GM21723 (cell line): ENCODE measurements around the gene MUSTN1.

Source experiments
- ATAC-seq: cut with Tn5 transposase; IDR thresholded peaks from one replicate; pipeline ENCODE4 v1.9.1; 2021; ENCODE audit warnings: mild to moderate bottlenecking, moderate library complexity; ENCODE audit not compliant: unreplicated experiment

Gene MUSTN1

GRCh38 chr3:52809662-52810377, 25.0 kb downstream of the MUSTN1 start:
- ATAC-seq: no peak

GRCh38 chr3:52809149-52809548, 25.7 kb downstream of the MUSTN1 start:
- ATAC-seq: no peak

GRCh38 chr3:52805270-52806039, 29.4 kb downstream of the MUSTN1 start:
- ATAC-seq: no peak

GRCh38 chr3:52801839-52802238, 33.0 kb downstream of the MUSTN1 start:
- ATAC-seq: no peak

- ATAC-seq: no peak
Observed at GRCh38 chr3:52800079-52800478, 34.7 kb downstream of the MUSTN1 start.

DNA sequence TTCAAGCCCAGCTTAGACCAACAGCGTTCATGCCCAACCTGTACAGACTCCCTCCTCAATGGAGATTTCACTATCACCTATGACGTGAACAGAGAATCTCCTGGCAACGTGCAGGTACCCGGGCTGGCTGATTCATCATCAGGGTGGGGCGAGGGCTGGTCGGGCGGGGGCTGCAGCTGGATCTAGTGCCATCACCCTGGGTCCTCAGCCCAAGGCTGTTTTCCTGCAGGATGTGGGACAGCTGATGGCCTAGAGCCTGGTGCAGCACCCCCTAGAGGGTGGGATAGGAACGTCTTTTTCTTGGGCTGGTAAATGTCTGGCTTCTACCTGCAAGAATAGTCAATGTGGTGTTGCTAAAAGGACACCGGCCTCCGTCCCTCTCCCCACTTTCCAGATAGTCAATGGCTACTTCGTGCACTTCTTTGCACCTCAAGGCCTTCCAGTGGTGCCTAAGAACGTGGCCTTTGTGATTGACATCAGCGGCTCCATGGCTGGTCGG, 35.8 kb downstream of the MUSTN1 start:
- no peak for ATAC-seq

DNA sequence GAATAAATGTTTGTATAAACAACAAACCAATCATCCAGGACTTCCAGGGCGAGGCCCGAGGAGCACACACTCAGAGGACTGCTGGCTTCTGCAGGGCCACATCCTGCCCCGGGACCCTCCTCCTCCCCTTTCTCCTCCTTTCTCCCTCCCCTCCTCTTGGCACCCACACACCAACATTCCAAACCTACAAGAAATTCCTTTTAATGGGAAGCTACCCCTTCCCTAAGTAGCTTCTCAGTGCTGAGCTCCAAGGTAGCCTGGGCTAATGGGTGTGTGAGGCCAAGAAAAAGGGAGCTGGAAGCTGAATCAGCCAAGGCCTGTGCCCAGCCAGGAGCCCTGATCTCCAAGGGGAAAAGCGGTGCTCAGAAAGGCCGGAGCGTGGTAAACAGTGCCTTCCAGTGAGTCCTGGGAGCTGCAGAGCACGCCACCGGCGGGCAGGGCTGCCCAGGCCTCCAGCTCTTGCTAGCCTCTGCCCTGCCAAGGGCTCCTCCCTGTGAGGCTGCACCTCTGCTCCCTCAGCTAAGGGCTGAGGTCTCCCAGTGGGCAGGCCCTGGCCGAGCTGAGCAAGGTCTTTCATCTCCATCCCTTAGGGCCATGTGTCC, 36.3 kb downstream of the MUSTN1 start:
- ATAC-seq: no peak

DNA sequence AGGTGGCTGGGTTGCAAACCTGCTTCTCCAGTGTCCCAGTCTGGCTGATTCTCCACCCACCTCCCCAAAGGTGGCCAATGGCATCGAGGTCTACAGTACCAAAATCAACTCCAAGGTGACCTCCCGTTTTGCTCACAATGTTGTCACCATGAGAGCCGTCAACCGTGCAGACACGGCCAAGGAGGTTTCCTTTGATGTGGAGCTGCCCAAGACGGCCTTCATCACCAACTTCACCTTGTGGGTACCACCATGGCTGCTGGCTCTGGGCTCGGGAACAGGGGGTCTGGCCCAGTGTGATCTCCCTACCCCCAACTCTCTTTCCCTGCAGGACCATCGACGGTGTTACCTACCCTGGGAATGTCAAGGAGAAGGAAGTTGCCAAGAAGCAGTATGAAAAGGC, 38.4 kb downstream of the MUSTN1 start:
- ATAC-seq: no peak

DNA sequence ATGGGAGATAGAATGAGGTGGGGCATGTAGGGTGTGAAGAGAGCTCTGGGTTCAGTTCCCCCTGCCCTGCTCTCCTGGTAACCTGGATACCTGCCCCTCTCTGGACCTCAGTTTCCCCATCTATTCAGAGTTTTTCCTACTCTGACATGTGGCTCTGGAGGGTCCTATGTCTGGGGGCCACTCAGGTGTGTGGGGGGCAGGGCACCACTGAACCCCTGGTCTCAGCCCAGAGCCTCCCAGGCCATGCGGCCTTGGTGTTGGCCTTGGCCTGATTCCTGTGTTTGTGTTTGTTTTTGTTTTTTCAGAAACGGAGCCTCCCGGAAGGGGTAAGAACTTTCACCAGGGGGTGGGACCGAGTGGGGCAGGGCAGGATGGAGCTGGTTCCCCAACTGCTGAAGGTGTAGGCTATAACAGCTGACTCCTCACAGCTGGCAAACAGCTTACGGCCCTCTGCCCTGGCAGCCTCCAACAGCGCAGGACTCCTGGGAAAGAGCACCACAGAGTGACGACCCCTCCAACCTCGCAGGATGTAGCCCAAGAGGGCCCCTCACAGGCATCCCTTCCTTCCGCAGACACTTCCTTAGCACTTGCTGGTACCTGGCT, 39.4 kb downstream of the MUSTN1 start:
- ATAC-seq: no peak

- no peak for ATAC-seq
Observed at GRCh38 chr3:52794612-52795099, 40.2 kb downstream of the MUSTN1 start, which contains the start of gene ITIH3. TSS of gene ITIH3 (plus strand) at chr3:52794796. CDS start at chr3:52794804, 8 bp downstream.

DNA sequence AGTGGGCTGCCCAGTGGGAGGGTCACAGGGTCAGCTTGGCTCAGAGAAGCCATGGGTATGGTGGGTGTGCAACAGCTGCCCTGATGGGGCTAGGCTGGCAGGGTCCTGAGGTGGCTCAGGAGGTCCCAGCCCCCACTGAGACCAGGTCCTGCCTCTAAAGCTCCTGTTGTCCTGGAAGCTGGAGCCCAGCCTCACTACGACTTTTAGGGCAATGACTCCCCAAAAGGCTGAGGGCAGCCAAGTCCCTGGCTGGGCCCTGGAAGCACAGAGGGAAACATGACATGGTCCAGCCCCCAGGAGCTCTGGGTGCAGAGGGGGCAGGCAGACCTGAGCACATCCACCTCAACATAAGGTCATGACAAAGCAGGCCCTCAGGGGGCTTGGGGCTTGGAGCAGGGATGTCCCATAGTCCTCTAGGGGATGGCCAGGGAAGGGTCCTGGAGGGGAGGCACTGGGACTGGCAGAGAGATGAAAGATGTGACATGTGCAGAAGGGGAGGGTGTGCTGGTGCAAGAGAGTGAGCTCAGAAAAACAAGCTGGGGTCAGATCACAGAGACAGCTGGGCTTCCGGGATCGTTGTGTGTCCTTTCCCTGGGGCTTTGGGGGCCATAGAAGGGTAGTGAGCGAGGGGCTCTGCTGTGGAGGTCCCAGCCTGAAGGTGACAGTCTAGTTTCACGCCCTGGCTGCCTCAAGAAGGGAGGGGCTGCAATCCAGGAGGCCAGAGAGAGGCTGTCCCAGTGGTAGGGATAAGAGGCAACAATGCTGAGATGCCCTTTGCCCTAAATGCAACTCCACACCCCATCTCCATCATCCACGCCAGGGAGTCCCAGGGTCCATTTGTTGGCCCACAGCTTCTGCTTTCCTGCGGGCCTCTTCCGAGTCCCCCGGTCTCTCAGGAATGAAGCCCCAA, 40.9 kb downstream of the MUSTN1 start:
- no peak for ATAC-seq

DNA sequence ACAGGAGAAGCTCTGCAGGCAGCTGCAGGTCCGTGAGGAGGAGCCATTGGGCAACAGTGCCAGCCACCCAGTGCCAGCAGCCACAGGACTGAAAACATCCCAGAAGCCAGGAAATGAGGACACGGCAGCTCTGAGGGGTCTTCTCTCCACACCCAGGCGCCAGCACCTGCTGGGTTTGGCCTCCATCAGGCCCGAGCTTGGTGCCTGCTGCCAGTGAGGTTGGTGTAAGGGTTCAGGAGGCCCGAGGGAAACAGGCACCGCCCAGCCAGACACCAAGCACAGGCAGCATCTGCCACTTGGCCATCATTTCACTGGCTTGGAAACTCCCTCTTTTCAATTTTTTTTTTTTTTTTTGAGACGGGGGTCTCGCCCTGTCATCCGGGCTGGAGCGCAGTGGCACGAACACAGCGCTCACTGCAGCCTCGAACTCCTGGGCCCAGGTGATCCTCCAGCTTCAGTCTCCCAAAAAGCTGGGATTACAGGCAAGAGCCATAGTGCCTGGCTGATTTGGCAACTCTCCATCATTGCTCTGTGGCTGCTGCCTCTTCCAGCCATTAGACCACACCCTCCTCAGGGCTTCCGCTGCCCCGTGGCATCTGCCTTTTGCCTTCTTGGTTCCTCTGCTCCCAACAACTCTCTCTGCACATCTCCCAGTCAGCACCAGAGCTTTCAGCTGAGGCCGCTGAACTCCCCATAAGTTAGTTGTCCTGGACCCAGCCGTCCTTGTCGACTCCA, 41.7 kb downstream of the MUSTN1 start:
- no peak for ATAC-seq

- no peak for ATAC-seq
Observed at GRCh38 chr3:52792413-52792812, 42.4 kb downstream of the MUSTN1 start.

DNA sequence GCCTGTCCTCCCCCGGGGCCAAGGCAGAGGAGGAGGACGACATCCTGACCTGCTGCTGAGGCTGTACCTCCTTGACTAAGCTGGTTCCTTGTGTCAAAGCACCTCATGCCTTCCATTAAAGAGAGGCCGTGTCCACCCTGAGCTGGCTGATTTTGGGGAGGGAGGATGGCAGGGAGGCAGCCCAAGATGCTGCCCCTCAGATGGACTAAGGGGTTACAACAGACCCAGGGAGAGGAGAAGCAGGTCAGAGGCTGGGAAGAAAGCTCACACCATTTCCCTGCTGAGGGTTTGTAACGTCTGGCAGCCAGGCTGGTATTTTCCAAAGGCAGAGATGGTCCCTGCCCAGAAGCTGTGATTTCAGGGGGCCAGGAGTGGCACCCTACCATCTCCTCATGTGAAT, 42.9 kb downstream of the MUSTN1 start:
- no peak for ATAC-seq

DNA sequence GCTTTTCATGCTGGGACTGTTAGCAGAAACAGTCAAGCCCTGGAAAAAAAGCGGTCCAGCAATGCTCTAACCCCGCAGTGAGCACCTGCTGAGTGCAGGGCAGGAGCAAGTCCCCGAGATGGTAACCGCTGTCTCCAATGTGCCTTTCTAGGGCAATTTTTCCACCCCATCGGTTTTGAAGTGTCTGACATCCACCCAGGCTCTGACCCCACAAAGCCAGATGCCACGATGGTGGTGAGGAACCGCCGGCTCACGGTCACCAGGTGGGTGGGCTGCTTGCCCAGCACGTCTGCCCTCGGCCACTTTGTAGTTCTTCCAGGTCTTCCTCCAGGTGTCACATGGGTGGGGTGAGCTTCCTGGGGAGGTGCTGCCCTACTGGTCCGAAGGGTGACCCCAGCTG, 43.5 kb downstream of the MUSTN1 start:
- ATAC-seq: no peak

GRCh38 chr3:52790741-52791140, 44.1 kb downstream of the MUSTN1 start:
- no peak for ATAC-seq

DNA sequence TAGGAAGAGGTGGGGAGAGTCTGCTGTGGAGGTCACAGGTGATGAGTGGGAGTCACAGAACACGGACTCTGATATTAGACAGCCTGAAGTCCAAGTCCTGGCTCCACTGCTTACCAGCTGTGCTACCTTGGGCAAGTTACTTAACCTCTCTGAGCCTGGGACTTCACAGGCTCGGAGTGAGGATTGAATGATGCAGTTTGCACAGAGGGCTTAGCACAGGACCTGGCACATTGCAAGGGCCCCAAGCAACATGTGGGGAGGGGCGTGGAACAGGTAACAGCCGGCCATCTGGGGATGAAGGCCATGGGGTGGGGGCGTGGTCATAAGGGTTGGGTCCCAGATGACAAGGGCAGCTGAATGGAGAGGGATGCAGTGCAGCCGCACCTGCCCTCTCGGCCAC, 44.5 kb downstream of the MUSTN1 start:
- no peak for ATAC-seq

- no peak for ATAC-seq
Observed at GRCh38 chr3:52789746-52790040, 45.1 kb downstream of the MUSTN1 start.

DNA sequence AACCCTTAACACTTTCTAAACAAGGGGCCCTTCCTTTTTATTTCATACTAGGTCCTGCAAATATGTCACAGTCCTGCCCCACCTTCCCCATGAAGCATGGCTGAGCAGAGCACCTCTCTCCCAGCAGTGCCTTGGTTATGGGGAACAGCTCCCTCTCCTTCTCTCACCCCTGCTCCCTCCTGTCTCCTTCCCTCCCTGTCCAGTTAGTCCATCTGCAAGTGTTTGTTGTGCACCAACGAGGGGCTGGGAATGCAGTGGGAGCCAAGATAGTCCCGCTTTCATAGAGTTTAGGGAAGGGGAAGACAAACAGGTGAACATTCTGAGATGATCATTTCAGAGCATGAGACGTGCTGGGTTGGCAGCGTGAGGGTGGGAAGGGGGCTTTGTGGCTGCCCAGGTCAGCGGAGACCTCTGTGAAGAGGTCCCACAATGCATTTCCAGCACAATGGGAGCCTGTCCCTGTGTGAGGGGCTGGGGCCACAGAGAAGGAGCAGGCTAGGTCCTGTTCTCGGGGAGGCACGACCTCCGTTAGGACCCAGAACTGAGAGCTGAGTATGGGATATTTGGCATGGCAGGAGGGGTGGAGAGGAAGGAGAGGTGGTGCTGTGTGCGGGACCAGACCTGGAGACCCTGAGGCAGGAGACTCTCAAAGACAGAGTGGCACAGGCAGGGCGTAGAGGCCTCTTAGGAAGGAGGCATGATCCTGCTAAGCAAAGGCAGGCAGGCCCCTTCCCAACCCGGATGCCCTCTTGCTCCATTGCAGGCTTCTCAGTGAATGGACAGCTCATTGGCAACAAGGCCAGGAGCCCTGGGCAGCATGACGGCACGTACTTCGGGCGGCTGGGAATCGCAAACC, 45.7 kb downstream of the MUSTN1 start:
- ATAC-seq: no peak
